Measurements from ENCODE around the gene SPACDR.
"Not testable (repeated sequence)": the region's sequence is repeated elsewhere in the genome, so short reads cannot be mapped to it uniquely, and the experiment has no call there.

Gene SPACDR

GRCh38 chr7:100506356-100506923 is 42.4 kb upstream of the SPACDR start:
- no peak overlapping the region for H3K4me3 ChIP-seq (replicated peaks; ENCODE audit: insufficient read depth, low read length)
- peaks cover 7% of the 10 kb centered on the region for H3K27me3 ChIP-seq (ENCODE audit: insufficient read depth, poor library complexity, severe bottlenecking)
- no peak overlapping the region for H3K27ac ChIP-seq (replicated peaks)
- no peak for DNase-seq (ENCODE audit: low read depth in 1 of 2, low spot score in 1 of 2)
- TF ChIP-seq REST (IDR thresholded peaks at IDR 0.05; ENCODE audit: insufficient replicate concordance, low read depth) (no peak), SPI1 (IDR thresholded peaks at IDR 0.05; ENCODE audit: borderline replicate concordance, low read depth) (no peak), POLR2AphosphoS5 (IDR thresholded peaks at IDR 0.05; ENCODE audit: low read depth) (no peak), GABPA (IDR thresholded peaks at IDR 0.05; ENCODE audit: low read depth) (no peak), CTCF (IDR thresholded peaks at IDR 0.05; ENCODE audit: insufficient read depth, low read length) (no peak)

- no peak overlapping the region for H3K27ac ChIP-seq (replicated peaks)
- TF ChIP-seq CTCF (IDR thresholded peaks at IDR 0.05; ENCODE audit: insufficient read depth, low read length) (no peak), SPI1 (IDR thresholded peaks at IDR 0.05; ENCODE audit: borderline replicate concordance, low read depth) (no peak), REST (IDR thresholded peaks at IDR 0.05; ENCODE audit: insufficient replicate concordance, low read depth) (no peak), GABPA (IDR thresholded peaks at IDR 0.05; ENCODE audit: low read depth) (no peak), POLR2AphosphoS5 (IDR thresholded peaks at IDR 0.05; ENCODE audit: low read depth) (no peak)
- no peak for DNase-seq (ENCODE audit: low read depth in 1 of 2, low spot score in 1 of 2)
Observed at GRCh38 chr7:100504887-100505611, 41.0 kb upstream of the SPACDR start.

GRCh38 chr7:100504031-100504430 is 40.0 kb upstream of the SPACDR start:
- not testable (repeated sequence) for H3K4me3 ChIP-seq (replicated peaks; ENCODE audit: insufficient read depth, low read length); H3K27ac ChIP-seq (replicated peaks); DNase-seq (ENCODE audit: low read depth in 1 of 2, low spot score in 1 of 2); H3K27me3 ChIP-seq (ENCODE audit: insufficient read depth, poor library complexity, severe bottlenecking)

More at GRCh38 chr7:100504887-100505611, 41.0 kb upstream of the SPACDR start:
- Histone ChIP-seq H3K4me3 (replicated peaks; ENCODE audit: insufficient read depth, low read length) (no peak overlapping the region), H3K27me3 (ENCODE audit: insufficient read depth, poor library complexity, severe bottlenecking) (peaks cover 7% of the 10 kb centered on the region)

- H3K27me3 ChIP-seq (ENCODE audit: insufficient read depth, poor library complexity, severe bottlenecking); H3K4me3 ChIP-seq (replicated peaks; ENCODE audit: insufficient read depth, low read length); DNase-seq (ENCODE audit: low read depth in 1 of 2, low spot score in 1 of 2); H3K27ac ChIP-seq (replicated peaks): not testable (repeated sequence)
Observed at GRCh38 chr7:100500743-100501142, 36.7 kb upstream of the SPACDR start.

- Histone ChIP-seq H3K4me3 (replicated peaks; ENCODE audit: insufficient read depth, low read length) (no peak overlapping the region), H3K27me3 (ENCODE audit: insufficient read depth, poor library complexity, severe bottlenecking) (peaks cover 20% of the 10 kb centered on the region), H3K27ac (replicated peaks) (no peak overlapping the region)
- TF ChIP-seq CTCF (IDR thresholded peaks at IDR 0.05; ENCODE audit: insufficient read depth, low read length), result no peak
- TF ChIP-seq REST (IDR thresholded peaks at IDR 0.05; ENCODE audit: insufficient replicate concordance, low read depth), result no peak
- no peak for TF ChIP-seq SPI1 (IDR thresholded peaks at IDR 0.05; ENCODE audit: borderline replicate concordance, low read depth)
- TF ChIP-seq GABPA (IDR thresholded peaks at IDR 0.05; ENCODE audit: low read depth), result no peak
- no peak for TF ChIP-seq POLR2AphosphoS5 (IDR thresholded peaks at IDR 0.05; ENCODE audit: low read depth)
- DNase-seq (ENCODE audit: low read depth in 1 of 2, low spot score in 1 of 2), result no peak
Observed at GRCh38 chr7:100496509-100496908, 32.4 kb upstream of the SPACDR start.
